Stomach (tissue), 9 donors: ENCODE measurements around the gene UBLCP1. TPM values are rescaled to one million over a fixed set of nuclear protein-coding genes. Genes with fewer than 3 reads are reported as not detected.

ENCODE experiments used
- DNase-seq, 2 donors: peaks; one replicate each; pipeline versions ENCODE4 v3.0.0 to v3.0.0-alpha.2; 2013 to 2019
- H3K27ac ChIP-seq, 5 donors: fragments of 200-600 bp in 4 of 5; sonication (generic) in 4 of 5; one replicate each; pipeline ENCODE4 v1.5.1; 2013 to 2019; ENCODE audit warnings: mild to moderate bottlenecking in 1 of 5, moderate library complexity in 1 of 5
- H3K27me3 ChIP-seq, 3 donors: fragments of 200-600 bp; sonication (generic); one replicate each; pipeline ENCODE4 v1.5.1; 2017 to 2019; ENCODE audit warnings: mixed run types in 1 of 3
- H3K36me3 ChIP-seq, 4 donors: fragments of 200-600 bp; sonication (generic); 1 replicate in 3 of 4; 2 replicates in 1 of 4; pipeline ENCODE4 v1.5.1; 2016 to 2019
- H3K4me1 ChIP-seq, 4 donors: fragments of 200-600 bp; sonication (generic); one replicate each; pipeline ENCODE4 v1.5.1; 2016 to 2019
- H3K4me3 ChIP-seq, 4 donors: fragments of 200-600 bp; sonication (generic) in 3 of 4; one replicate each; pipeline ENCODE4 v1.5.1; 2016 to 2019; ENCODE audit warnings: mild to moderate bottlenecking in 1 of 4
- H3K9me3 ChIP-seq, 4 donors: fragments of 200-600 bp; sonication (generic); one replicate each; pipeline ENCODE4 v1.5.1; 2016 to 2019
- EP300 ChIP-seq: sonication (generic); formaldehyde crosslinking; IDR thresholded peaks from one replicate; pipeline ENCODE4 v1.6.1; 2017; ENCODE audit warnings: antibody characterized with exemption
- POLR2A ChIP-seq, 4 donors: fragments of 450-650 bp; IDR thresholded peaks; one replicate each; pipeline ENCODE4 v1.6.1; 2016; ENCODE audit warnings: antibody characterized with exemption in 4 of 4, control low read depth in 2 of 4, mild to moderate bottlenecking in 1 of 4, moderate library complexity in 1 of 4
- POLR2AphosphoS5 ChIP-seq, 3 donors: sonication (generic); formaldehyde crosslinking; IDR thresholded peaks; one replicate each; pipeline ENCODE4 v1.6.1; 2016; ENCODE audit warnings: antibody characterized with exemption in 3 of 3
- WGBS, 5 donors: extraction: QIAGEN DNeasy Blood & Tissue Kit in 3 of 5; methylation state at CpG; one replicate each; pipeline versions ENCODE4 v1.1.5 to v1.1.7; 2013 to 2018; 5-methylcytosine and 5-hydroxymethylcytosine counted together
- intact Hi-C: fragments of 100-400 bp; cut with DNase I; formaldehyde crosslinking; loops from one replicate; pipeline ENCODE4 v1.15.1; 2023; ENCODE audit warnings: low total_unique reads
- polyA plus RNA-seq, 3 donors: library from polyadenylated mRNA; stranded (reverse); fragments of 200-250 nt; gene quantifications; one replicate each; pipeline ENCODE4 v1.2.3, GENCODE V29; 2013
- total RNA-seq, 5 donors: library from RNA; depleted of rRNA; stranded (reverse); fragments of >200 nt; gene quantifications; one replicate each; pipeline versions ENCODE4 v1.1.0 to v1.2.3, GENCODE V29; 2014 to 2016
- TF ChIP-seq, protein P1 (sequence below), 7 experiments: fragments of 450-650 bp in 4 of 7; fragments of 200-600 bp in 3 of 7; sonication (generic) in 3 of 7; IDR thresholded peaks; one replicate each; pipeline ENCODE4 v1.5.1; 2016 to 2019; ENCODE audit warnings: antibody characterized with exemption in 7 of 7, control low read depth in 2 of 7, mild to moderate bottlenecking in 1 of 7
- donor health status: healthy with polysubstance abuse.
- donor health status: Bipolar disorder and iron deficiency.
- donor health status: healthy.

UBLCP1 gene
- total and polyA plus RNA-seq, 8 donors = 1.2 to 24.4 (median 16.7) TPM

DNA sequence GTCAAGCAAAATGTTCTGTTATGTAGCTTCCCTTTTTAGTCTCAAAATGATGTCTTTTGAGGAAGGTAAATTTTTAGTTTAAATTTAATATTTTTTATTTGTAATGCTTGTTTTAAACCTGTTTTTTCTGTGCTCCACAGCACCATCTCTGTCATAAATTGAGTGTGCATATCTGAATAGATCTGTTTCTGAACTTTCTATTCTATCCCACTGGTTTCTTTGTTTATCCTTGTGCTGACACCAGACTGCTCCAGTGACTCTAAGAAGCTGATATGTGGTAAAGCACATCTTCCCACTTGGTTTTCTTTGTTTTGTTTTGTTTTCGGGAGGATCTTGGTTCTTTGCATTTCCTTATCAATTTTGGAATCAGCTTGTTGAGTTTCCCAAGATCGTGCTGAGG lies 46.6 kb upstream of the UBLCP1 start:
- Histone ChIP-seq H3K4me1 (peaks cover under 1 to 9% (median 6%) of the 10 kb centered on the region in 4 donors), H3K27me3 (no peaks in the 10 kb centered on the region), H3K27ac (no peak overlapping the region), H3K9me3 (no peaks in the 10 kb centered on the region), H3K4me3 (no peak overlapping the region), H3K36me3 (no peaks in the 10 kb centered on the region)
- intact Hi-C loops = no loop called here
- no peak for TF ChIP-seq EP300
- no peak for TF ChIP-seq POLR2A (IDR thresholded peaks at IDR 0.05)
- TF ChIP-seq, protein P1, sequence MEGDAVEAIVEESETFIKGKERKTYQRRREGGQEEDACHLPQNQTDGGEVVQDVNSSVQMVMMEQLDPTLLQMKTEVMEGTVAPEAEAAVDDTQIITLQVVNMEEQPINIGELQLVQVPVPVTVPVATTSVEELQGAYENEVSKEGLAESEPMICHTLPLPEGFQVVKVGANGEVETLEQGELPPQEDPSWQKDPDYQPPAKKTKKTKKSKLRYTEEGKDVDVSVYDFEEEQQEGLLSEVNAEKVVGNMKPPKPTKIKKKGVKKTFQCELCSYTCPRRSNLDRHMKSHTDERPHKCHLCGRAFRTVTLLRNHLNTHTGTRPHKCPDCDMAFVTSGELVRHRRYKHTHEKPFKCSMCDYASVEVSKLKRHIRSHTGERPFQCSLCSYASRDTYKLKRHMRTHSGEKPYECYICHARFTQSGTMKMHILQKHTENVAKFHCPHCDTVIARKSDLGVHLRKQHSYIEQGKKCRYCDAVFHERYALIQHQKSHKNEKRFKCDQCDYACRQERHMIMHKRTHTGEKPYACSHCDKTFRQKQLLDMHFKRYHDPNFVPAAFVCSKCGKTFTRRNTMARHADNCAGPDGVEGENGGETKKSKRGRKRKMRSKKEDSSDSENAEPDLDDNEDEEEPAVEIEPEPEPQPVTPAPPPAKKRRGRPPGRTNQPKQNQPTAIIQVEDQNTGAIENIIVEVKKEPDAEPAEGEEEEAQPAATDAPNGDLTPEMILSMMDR (IDR thresholded peaks at IDR 0.05) = no peak
- TF ChIP-seq POLR2AphosphoS5 (IDR thresholded peaks at IDR 0.05) = no peak
- 62 to 75% (median 67%) methylated on average over 2 of the region's 2 CpGs for WGBS, 5 donors
- no peak for DNase-seq

DNA sequence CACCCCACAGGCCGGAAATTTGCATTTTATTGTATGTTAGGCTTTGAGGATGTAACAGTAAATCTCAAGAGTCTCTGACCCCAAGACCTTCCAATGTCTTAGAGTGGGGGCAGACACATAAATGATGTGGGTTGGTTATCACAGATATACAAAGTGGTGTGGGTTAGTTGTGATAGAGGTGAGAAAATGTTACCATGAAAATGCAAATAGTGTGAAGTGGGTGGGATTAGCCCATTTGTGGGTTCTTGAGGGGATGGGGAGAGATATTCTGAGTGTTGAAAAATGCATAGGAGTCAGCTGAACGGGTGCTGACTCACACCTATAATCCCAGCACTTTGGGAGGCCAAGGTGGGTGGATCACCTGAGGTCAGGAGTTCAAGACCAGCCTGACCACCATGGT lies 45.9 kb upstream of the UBLCP1 start:
- WGBS, 5 donors = 78 to 92% (median 86%) methylated on average over 2 of the region's 2 CpGs
- Histone ChIP-seq H3K27ac (no peak overlapping the region), H3K36me3 (no peaks in the 10 kb centered on the region), H3K4me3 (no peak overlapping the region), H3K9me3 (no peaks in the 10 kb centered on the region), H3K27me3 (no peaks in the 10 kb centered on the region), H3K4me1 (peaks cover 0 to 5% (median under 1%) of the 10 kb centered on the region in 4 donors)
- TF ChIP-seq POLR2AphosphoS5 (IDR thresholded peaks at IDR 0.05) = no peak
- TF ChIP-seq, protein P1 (IDR thresholded peaks at IDR 0.05) = no peak
- no peak for TF ChIP-seq POLR2A (IDR thresholded peaks at IDR 0.05)
- DNase-seq = no peak
- intact Hi-C loops = no loop called here

GRCh38 chr5:159218595-159219023 lies 44.5 kb upstream of the UBLCP1 start:
- no peak overlapping the region for H3K27ac ChIP-seq
- intact Hi-C loops = no loop called here
- no peak overlapping the region for H3K4me3 ChIP-seq
- no peaks in the 10 kb centered on the region for H3K27me3 ChIP-seq
- no peak for DNase-seq
- no peaks in the 10 kb centered on the region for H3K36me3 ChIP-seq
- TF ChIP-seq EP300 (no peak), POLR2AphosphoS5 (IDR thresholded peaks at IDR 0.05) (no peak), POLR2A (IDR thresholded peaks at IDR 0.05) (no peak)
- TF ChIP-seq, protein P1 (IDR thresholded peaks at IDR 0.05) = no peak
- H3K9me3 ChIP-seq = no peaks in the 10 kb centered on the region
- WGBS, 5 donors = 39 to 56% (median 48%) methylated on average over 2 of the region's 2 CpGs
- peaks cover 0 to 5% (median 0%) of the 10 kb centered on the region in 4 donors for H3K4me1 ChIP-seq

- intact Hi-C loops = no loop called here
- no peak overlapping the region for H3K27ac ChIP-seq
- DNase-seq = no peak
- WGBS, 5 donors = 67 to 79% (median 74%) methylated on average over 5 of the region's 5 CpGs
- H3K27me3 ChIP-seq = no peaks in the 10 kb centered on the region
- H3K9me3 ChIP-seq = no peaks in the 10 kb centered on the region
- H3K4me1 ChIP-seq = peaks cover 0 to 5% (median 0%) of the 10 kb centered on the region in 4 donors
- no peak for TF ChIP-seq EP300
- no peak for TF ChIP-seq POLR2A (IDR thresholded peaks at IDR 0.05)
- TF ChIP-seq, protein P1 (IDR thresholded peaks at IDR 0.05) = no peak
- H3K36me3 ChIP-seq = no peaks in the 10 kb centered on the region
- H3K4me3 ChIP-seq = no peak overlapping the region
These were observed 42.9 kb upstream of the UBLCP1 start for GRCh38 chr5:159220206-159220605.
